ENCODE results near the gene STAG1.

DNA sequence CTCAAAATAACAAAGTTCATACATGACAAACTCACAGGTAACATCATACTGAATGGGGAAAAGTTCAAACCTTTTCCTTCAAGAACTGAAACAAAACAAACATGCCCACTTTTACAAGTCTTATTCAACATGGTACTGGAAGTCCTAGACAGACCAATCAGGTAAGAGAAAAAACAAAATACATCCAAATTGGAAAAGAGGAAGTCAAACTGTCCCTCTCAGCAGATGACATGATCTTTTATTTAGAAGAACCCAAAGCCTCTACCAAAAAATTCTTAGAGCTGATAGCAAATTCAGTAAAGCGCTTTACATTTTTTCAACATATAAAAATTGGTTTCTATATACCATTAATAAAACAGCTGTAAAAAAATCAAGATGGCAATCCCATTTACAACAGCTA is 219.4 kb downstream of the STAG1 start:
- TF ChIP-seq, protein P1, sequence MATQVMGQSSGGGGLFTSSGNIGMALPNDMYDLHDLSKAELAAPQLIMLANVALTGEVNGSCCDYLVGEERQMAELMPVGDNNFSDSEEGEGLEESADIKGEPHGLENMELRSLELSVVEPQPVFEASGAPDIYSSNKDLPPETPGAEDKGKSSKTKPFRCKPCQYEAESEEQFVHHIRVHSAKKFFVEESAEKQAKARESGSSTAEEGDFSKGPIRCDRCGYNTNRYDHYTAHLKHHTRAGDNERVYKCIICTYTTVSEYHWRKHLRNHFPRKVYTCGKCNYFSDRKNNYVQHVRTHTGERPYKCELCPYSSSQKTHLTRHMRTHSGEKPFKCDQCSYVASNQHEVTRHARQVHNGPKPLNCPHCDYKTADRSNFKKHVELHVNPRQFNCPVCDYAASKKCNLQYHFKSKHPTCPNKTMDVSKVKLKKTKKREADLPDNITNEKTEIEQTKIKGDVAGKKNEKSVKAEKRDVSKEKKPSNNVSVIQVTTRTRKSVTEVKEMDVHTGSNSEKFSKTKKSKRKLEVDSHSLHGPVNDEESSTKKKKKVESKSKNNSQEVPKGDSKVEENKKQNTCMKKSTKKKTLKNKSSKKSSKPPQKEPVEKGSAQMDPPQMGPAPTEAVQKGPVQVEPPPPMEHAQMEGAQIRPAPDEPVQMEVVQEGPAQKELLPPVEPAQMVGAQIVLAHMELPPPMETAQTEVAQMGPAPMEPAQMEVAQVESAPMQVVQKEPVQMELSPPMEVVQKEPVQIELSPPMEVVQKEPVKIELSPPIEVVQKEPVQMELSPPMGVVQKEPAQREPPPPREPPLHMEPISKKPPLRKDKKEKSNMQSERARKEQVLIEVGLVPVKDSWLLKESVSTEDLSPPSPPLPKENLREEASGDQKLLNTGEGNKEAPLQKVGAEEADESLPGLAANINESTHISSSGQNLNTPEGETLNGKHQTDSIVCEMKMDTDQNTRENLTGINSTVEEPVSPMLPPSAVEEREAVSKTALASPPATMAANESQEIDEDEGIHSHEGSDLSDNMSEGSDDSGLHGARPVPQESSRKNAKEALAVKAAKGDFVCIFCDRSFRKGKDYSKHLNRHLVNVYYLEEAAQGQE (IDR thresholded peaks at IDR 0.05; ENCODE audit: low read depth, low read length) = no peak
- TF ChIP-seq, protein P2, sequence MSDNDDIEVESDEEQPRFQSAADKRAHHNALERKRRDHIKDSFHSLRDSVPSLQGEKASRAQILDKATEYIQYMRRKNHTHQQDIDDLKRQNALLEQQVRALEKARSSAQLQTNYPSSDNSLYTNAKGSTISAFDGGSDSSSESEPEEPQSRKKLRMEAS (IDR thresholded peaks at IDR 0.05; ENCODE audit: low read depth) = no peak
- no peak for TF ChIP-seq SIN3A (IDR thresholded peaks at IDR 0.05; ENCODE audit: borderline replicate concordance, low read depth, low read length)
- TF ChIP-seq TAF1 (IDR thresholded peaks at IDR 0.05; ENCODE audit: borderline replicate concordance, low read depth, low read length) = no peak
- TF ChIP-seq, protein P3, sequence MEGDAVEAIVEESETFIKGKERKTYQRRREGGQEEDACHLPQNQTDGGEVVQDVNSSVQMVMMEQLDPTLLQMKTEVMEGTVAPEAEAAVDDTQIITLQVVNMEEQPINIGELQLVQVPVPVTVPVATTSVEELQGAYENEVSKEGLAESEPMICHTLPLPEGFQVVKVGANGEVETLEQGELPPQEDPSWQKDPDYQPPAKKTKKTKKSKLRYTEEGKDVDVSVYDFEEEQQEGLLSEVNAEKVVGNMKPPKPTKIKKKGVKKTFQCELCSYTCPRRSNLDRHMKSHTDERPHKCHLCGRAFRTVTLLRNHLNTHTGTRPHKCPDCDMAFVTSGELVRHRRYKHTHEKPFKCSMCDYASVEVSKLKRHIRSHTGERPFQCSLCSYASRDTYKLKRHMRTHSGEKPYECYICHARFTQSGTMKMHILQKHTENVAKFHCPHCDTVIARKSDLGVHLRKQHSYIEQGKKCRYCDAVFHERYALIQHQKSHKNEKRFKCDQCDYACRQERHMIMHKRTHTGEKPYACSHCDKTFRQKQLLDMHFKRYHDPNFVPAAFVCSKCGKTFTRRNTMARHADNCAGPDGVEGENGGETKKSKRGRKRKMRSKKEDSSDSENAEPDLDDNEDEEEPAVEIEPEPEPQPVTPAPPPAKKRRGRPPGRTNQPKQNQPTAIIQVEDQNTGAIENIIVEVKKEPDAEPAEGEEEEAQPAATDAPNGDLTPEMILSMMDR (IDR thresholded peaks at IDR 0.05) = no peak
- no peak for TF ChIP-seq POLR2AphosphoS5 (IDR thresholded peaks at IDR 0.05; ENCODE audit: low read depth, low read length)
- TF ChIP-seq EZH2phosphoT487 (IDR thresholded peaks at IDR 0.05; ENCODE audit: borderline replicate concordance, low read depth) = no peak
